ENCODE measurements around the gene TMEM259.

DNA sequence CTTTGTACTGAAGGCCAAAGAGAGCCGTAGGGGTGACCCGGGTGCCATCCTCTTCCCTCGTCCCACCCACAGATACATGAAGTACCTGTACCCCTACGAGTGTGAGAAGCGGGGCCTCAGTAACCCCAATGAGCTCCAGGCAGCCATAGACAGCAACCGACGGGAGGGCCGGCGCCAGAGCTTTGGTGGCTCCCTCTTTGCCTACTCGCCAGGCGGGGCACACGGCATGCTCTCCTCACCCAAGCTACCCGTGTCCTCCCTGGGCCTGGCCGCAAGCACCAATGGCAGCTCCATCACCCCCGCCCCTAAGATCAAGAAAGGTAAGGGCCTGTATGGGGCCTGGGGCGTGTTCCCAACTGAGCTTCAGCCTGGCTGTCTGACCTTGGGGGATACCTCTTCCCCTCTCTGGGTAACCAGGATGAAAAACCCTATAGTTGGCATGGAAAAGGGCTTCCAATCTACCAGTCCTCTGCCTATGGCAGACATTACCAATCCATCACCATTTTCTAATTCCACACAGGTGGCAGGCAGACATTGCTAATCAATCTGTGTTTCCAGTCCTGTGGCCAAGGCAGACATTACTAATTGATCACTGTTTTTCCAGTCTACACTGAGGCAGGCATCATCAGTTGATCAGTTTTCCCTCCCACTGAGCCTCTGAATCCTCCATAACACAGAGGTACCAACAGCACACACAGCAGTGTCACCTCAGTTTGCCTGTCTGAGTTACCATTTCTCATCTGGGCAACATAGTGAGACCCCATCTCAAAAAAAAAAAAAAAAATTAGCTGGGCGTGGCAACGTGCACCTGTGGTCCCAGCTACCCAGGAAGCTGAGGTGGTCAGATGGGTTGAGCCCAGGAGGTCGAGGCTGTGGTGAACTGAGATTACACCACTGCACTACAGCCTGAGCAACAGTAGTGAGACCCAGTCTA lies 55.9 kb downstream of the TMEM259 start:
- no peak for TF ChIP-seq CTCF (IDR thresholded peaks at IDR 0.05 in 4 of 5, conservative IDR thresholded peaks at IDR 0.05 in 1 of 5)
- no peak for TF ChIP-seq POLR2A (IDR thresholded peaks at IDR 0.05)

Measured in gastrocnemius medialis (tissue), 4 donors.